CD14-positive monocyte (primary cell): ENCODE results near the gene TMEM198. TPM values are rescaled to one million over a fixed set of nuclear protein-coding genes. Genes with fewer than 3 reads are reported as not detected.

ENCODE experiments used
- DNase-seq, 3 donors: peaks; one replicate each; pipeline ENCODE4 v3.0.0-alpha.2; 2011 to 2022
- H2AFZ ChIP-seq: 2 replicates; pipeline ENCODE4 v1.6.0; 2012; ENCODE audit warnings: mild to moderate bottlenecking, low read depth, low read length, inconsistent platforms; ENCODE audit not compliant: insufficient read depth, poor library complexity, severe bottlenecking
- H3K27ac ChIP-seq, 2 donors: 1 replicate in 1 of 2; 2 replicates in 1 of 2; pipeline ENCODE4 v1.5.1; 2012 to 2013; ENCODE audit warnings: low read length in 2 of 2, control low read depth in 1 of 2, inconsistent platforms in 1 of 2, low read depth in 1 of 2, mild to moderate bottlenecking in 1 of 2
- H3K27me3 ChIP-seq, 2 donors: one replicate each; pipeline versions ENCODE4 v1.6.0 to v1.6.1; 2011 to 2013; ENCODE audit warnings: low read length in 2 of 2; ENCODE audit not compliant: control insufficient read depth in 2 of 2, insufficient read depth in 2 of 2
- H3K36me3 ChIP-seq, 2 donors: replicated peaks in 1 of 2; 1 replicate in 1 of 2; 2 replicates in 1 of 2; pipeline versions ENCODE4 v1.5.1 to v1.6.1; 2012 to 2013; ENCODE audit warnings: low read length in 2 of 2, control low read depth in 1 of 2, inconsistent platforms in 1 of 2, mild to moderate bottlenecking in 1 of 2; ENCODE audit not compliant: insufficient read depth in 2 of 2, control insufficient read depth in 1 of 2
- H3K4me1 ChIP-seq, 2 donors: 1 replicate in 1 of 2; 2 replicates in 1 of 2; pipeline versions ENCODE4 v1.5.1 to v1.6.1; 2012 to 2013; ENCODE audit warnings: low read length in 2 of 2, control low read depth in 1 of 2, inconsistent platforms in 1 of 2, mild to moderate bottlenecking in 1 of 2, moderate library complexity in 1 of 2; ENCODE audit not compliant: insufficient read depth in 2 of 2, control insufficient read depth in 1 of 2
- H3K4me2 ChIP-seq: replicated peaks from 2 replicates; pipeline ENCODE3; 2012; ENCODE audit warnings: low read length, moderate library complexity, mild to moderate bottlenecking; ENCODE audit not compliant: poor library complexity, severe bottlenecking; ENCODE audit errors: extremely low read depth
- H3K4me3 ChIP-seq, 3 experiments: fragments of 200-600 bp in 1 of 3; sonication (generic) in 1 of 3; replicated peaks in 1 of 3; 1 replicate in 2 of 3; 2 replicates in 1 of 3; pipeline ENCODE4 v1.5.1; 2011 to 2013; ENCODE audit warnings: low read length in 3 of 3, mild to moderate bottlenecking in 3 of 3, control low read depth in 2 of 3, low read depth in 2 of 3, inconsistent platforms in 1 of 3, moderate library complexity in 1 of 3
- H3K79me2 ChIP-seq: 2 replicates; pipeline ENCODE4 v1.6.0; 2012; ENCODE audit warnings: mild to moderate bottlenecking, control low read depth, inconsistent platforms, low read length, moderate library complexity; ENCODE audit not compliant: insufficient read depth
- H3K9ac ChIP-seq: 2 replicates; pipeline ENCODE4 v1.6.0; 2017; ENCODE audit warnings: low read length, mild to moderate bottlenecking; ENCODE audit not compliant: insufficient read depth, poor library complexity, severe bottlenecking
- H3K9me3 ChIP-seq, 2 donors: replicated peaks in 1 of 2; 1 replicate in 1 of 2; 2 replicates in 1 of 2; pipeline versions ENCODE4 v1.5.1 to v1.6.1; 2012 to 2013; ENCODE audit warnings: low read length in 2 of 2, control low read depth in 1 of 2; ENCODE audit not compliant: control insufficient read depth in 1 of 2, insufficient read depth in 1 of 2
- H4K20me1 ChIP-seq: 2 replicates; pipeline ENCODE4 v1.6.0; 2012; ENCODE audit warnings: mild to moderate bottlenecking, low read length, control low read depth, moderate library complexity; ENCODE audit not compliant: insufficient read depth
- H3K27ac Mint-ChIP-seq, 7 donors: one replicate each; pipeline ENCODE4 v1.8.0; 2020; ENCODE audit warnings: mild to moderate bottlenecking in 7 of 7, mixed read lengths in 7 of 7, moderate library complexity in 6 of 7, inconsistent platforms in 2 of 7
- H3K27me3 Mint-ChIP-seq, 3 donors: one replicate each; pipeline ENCODE4 v1.8.0; 2021 to 2022; ENCODE audit warnings: low read depth in 3 of 3, mild to moderate bottlenecking in 3 of 3, mixed read lengths in 3 of 3, moderate library complexity in 3 of 3, inconsistent platforms in 1 of 3
- H3K36me3 Mint-ChIP-seq, 2 donors: one replicate each; pipeline ENCODE4 v1.8.0; 2020; ENCODE audit warnings: mixed read lengths in 2 of 2, inconsistent platforms in 1 of 2, mild to moderate bottlenecking in 1 of 2
- H3K4me1 Mint-ChIP-seq: one replicate; pipeline ENCODE4 v1.8.0; 2020; ENCODE audit warnings: mild to moderate bottlenecking, mixed read lengths
- H3K4me3 Mint-ChIP-seq, 2 donors: one replicate each; pipeline ENCODE4 v1.8.0; 2020; ENCODE audit warnings: mild to moderate bottlenecking in 2 of 2, mixed read lengths in 2 of 2, moderate library complexity in 1 of 2
- H3K9me3 Mint-ChIP-seq, 7 donors: one replicate each; pipeline ENCODE4 v1.8.0; 2020 to 2022; ENCODE audit warnings: mixed read lengths in 7 of 7, mild to moderate bottlenecking in 6 of 7, moderate library complexity in 6 of 7, inconsistent platforms in 2 of 7
- whole genome bisulfite sequencing: methylation state at CpG from one replicate; pipeline ENCODE4 v1.1.5; 2013; ENCODE audit warnings: missing lambda C conversion rate; ENCODE audit not compliant: insufficient coverage; 5-methylcytosine and 5-hydroxymethylcytosine counted together
- intact Hi-C, 2 donors: fragments of 100-400 bp; cut with micrococcal nuclease; formaldehyde crosslinking; loops; one replicate each; pipeline versions ENCODE4 v1.15.0 to v1.15.1; 2023
- polyA plus RNA-seq, 3 donors: library from polyadenylated mRNA; depleted of rRNA in 1 of 3; unstranded in 2 of 3; stranded (reverse) in 1 of 3; fragments of 300-500 nt in 2 of 3; fragments of >200 nt in 1 of 3; fragmentation: Illumina TruSeq in 2 of 3; gene quantifications; 1 replicate in 2 of 3; 2 replicates in 1 of 3; pipeline ENCODE4 v1.2.3, GENCODE V29; 2012 to 2021
- TF ChIP-seq, protein P1 (sequence below): fragments of 200-600 bp; IDR thresholded peaks from one replicate; pipeline ENCODE4 v1.8.0; 2022; ENCODE audit warnings: antibody characterized with exemption, mild to moderate bottlenecking

TMEM198 gene
- polyA plus RNA-seq, 3 donors: not detected

DNA sequence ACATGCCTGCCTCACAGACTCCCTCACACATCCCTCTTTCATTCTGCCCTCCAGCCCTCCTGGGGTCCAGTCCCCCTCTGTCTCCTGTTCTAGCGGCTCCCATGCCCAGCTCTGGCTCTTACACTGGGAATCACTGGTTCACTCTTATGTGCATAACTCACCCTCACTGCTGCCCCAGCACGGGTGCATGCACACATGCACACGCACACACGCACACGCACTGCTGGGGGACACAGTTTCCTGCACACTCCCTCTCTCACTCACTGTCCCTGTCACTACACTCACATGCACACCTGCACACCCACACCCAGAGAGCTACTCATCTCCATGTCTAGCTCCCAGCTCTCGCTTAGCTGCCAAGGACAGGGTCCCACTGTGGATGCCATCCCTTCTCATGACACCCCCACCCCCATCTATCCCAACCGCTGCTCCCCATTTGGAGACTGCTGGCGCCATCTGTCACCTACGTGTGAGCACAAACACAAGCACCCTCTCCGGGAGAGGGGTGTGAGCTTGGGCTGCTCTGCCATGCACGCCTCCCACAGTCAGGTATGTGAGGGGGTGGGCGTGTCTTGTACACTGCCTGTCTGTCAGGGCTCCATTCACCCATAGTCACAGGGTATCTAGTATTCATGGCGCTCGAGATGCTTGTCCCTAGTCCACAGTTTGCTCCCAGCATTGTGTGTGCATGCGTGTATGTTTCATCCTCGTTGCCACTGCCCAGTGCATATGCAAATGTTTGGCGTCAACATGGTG lies 27.8 kb upstream of the TMEM198 start:
- no peaks in the 10 kb centered on the region for H4K20me1 ChIP-seq
- peaks cover 3% of the 10 kb centered on the region for H3K4me1 Mint-ChIP-seq

DNA sequence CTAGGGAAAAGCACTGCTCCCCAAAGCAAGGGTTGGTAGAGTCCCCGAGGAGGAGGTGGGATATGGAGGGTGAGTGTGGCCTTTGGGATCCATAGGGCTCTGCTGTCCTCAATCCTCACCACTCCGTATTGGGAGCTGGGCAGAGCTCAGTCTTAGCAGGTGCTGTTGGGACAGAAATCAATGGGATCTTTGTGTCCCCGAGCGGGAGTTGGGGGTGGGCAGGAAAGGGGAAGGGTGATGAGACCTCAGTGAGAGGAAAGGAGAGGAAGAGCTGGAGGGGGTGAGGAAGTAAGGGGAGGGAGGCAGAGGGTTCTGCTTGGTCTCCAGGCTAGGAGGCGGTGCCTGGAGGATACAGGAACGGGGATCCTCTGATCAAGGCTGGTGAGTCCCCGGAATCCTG lies 26.9 kb upstream of the TMEM198 start:
- no peak overlapping the region for H3K4me3 Mint-ChIP-seq

More for the DNA sequence above, 27.8 kb upstream of the TMEM198 start:
- WGBS: 81% methylated on average over 9 of the region's 17 CpGs
- H3K27me3 ChIP-seq: peaks cover 26 to 73% of the 10 kb centered on the region in 2 donors
- H3K79me2 ChIP-seq: no peaks in the 10 kb centered on the region
- H2AFZ ChIP-seq: no peak overlapping the region
- H3K4me2 ChIP-seq: no peak overlapping the region
- no peak for DNase-seq
- H3K9ac ChIP-seq: no peak overlapping the region
- Mint-ChIP-seq H3K36me3 (peaks cover 0 to 2% of the 10 kb centered on the region in 2 donors), H3K27ac (no peak overlapping the region), H3K27me3 (peaks cover 67 to 89% (median 71%) of the 10 kb centered on the region in 3 donors), H3K4me3 (peak overlapping the region in 1 of 2 donors; percentile 36), H3K9me3 (peaks cover 0 to 16% (median 7%) of the 10 kb centered on the region in 7 donors)
- TF ChIP-seq, protein P1, sequence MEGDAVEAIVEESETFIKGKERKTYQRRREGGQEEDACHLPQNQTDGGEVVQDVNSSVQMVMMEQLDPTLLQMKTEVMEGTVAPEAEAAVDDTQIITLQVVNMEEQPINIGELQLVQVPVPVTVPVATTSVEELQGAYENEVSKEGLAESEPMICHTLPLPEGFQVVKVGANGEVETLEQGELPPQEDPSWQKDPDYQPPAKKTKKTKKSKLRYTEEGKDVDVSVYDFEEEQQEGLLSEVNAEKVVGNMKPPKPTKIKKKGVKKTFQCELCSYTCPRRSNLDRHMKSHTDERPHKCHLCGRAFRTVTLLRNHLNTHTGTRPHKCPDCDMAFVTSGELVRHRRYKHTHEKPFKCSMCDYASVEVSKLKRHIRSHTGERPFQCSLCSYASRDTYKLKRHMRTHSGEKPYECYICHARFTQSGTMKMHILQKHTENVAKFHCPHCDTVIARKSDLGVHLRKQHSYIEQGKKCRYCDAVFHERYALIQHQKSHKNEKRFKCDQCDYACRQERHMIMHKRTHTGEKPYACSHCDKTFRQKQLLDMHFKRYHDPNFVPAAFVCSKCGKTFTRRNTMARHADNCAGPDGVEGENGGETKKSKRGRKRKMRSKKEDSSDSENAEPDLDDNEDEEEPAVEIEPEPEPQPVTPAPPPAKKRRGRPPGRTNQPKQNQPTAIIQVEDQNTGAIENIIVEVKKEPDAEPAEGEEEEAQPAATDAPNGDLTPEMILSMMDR: no peak
- H3K9me3 ChIP-seq: peaks cover 4 to 15% of the 10 kb centered on the region in 2 donors
- H3K27ac ChIP-seq: no peak overlapping the region
- no peaks in the 10 kb centered on the region for H3K36me3 ChIP-seq
- intact Hi-C loops: no loop called here
- H3K4me3 ChIP-seq: no peak overlapping the region
- H3K4me1 ChIP-seq: no peaks in the 10 kb centered on the region

More for the DNA sequence above, 26.9 kb upstream of the TMEM198 start:
- no peaks in the 10 kb centered on the region for H3K36me3 ChIP-seq
- no peak for DNase-seq
- H3K79me2 ChIP-seq: no peaks in the 10 kb centered on the region
- H3K4me3 ChIP-seq: no peak overlapping the region
- no peak overlapping the region for H3K4me2 ChIP-seq
- H3K36me3 Mint-ChIP-seq: peaks cover 0 to 6% of the 10 kb centered on the region in 2 donors
- no peak overlapping the region for H3K27ac Mint-ChIP-seq
- no peak overlapping the region for H2AFZ ChIP-seq
- H3K9me3 ChIP-seq: peaks cover 0 to 11% of the 10 kb centered on the region in 2 donors
- WGBS: 23% methylated on average over 5 of the region's 7 CpGs
- peaks cover 0 to 16% (median 2%) of the 10 kb centered on the region in 7 donors for H3K9me3 Mint-ChIP-seq
- H3K27me3 Mint-ChIP-seq: peaks cover 68 to 89% (median 73%) of the 10 kb centered on the region in 3 donors
- no peaks in the 10 kb centered on the region for H3K4me1 ChIP-seq
- TF ChIP-seq, protein P1: no peak
- peaks cover 5% of the 10 kb centered on the region for H3K4me1 Mint-ChIP-seq
- H4K20me1 ChIP-seq: no peaks in the 10 kb centered on the region
- intact Hi-C loops: no loop called here
- no peak overlapping the region for H3K27ac ChIP-seq
- H3K9ac ChIP-seq: no peak overlapping the region
- H3K27me3 ChIP-seq: peaks cover 27 to 74% of the 10 kb centered on the region in 2 donors
